ENCODE results near the gene DNMBP. TPM values are rescaled to one million over a fixed set of nuclear protein-coding genes. Genes with fewer than 3 reads are reported as not detected.

The DNMBP gene
- total RNA-seq, 3 donors from 2014 or later: 37.1 to 60.0 (median 48.3) TPM

DNA sequence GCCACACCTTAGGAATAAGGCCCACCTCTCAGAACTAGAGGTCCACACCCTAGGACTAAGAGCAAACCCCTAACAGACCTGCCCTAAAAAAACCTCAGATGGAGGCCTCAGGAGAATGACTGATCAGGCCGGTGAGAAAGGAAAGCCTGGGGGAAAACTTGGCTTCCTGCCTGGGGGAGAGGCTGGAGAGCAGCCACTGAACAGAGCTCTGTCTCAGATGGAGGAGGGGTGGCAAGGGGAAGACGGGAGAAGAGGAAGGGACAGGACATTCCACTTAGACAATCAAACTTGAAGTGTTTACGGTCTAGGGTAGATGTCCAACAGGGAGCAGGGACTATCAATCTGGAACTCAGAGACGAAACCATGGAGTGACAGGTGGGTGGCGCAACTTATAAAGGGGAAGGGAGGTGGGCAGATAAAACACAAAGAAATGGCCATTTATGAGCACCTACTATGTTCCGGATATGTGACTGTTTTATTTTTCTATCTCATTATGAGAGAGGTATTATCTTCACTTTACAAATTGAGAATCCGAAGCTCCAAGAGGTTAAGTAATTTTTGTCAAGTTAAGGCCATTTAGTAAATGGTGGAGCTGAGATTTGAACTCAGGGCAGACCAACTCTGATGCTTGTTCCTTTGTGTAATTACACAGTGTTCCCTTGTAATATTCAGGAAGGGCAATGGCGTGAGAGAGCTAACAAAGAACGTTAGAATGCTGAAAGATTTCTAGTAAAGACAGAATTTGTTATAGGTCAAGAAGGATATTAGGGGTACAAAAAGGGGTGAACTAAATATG, 82.6 kb downstream of the DNMBP start:
- peaks cover 20% of the 10 kb centered on the region for H3K4me1 ChIP-seq (ENCODE audit: low read depth)
- TF ChIP-seq, protein P1, sequence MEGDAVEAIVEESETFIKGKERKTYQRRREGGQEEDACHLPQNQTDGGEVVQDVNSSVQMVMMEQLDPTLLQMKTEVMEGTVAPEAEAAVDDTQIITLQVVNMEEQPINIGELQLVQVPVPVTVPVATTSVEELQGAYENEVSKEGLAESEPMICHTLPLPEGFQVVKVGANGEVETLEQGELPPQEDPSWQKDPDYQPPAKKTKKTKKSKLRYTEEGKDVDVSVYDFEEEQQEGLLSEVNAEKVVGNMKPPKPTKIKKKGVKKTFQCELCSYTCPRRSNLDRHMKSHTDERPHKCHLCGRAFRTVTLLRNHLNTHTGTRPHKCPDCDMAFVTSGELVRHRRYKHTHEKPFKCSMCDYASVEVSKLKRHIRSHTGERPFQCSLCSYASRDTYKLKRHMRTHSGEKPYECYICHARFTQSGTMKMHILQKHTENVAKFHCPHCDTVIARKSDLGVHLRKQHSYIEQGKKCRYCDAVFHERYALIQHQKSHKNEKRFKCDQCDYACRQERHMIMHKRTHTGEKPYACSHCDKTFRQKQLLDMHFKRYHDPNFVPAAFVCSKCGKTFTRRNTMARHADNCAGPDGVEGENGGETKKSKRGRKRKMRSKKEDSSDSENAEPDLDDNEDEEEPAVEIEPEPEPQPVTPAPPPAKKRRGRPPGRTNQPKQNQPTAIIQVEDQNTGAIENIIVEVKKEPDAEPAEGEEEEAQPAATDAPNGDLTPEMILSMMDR (IDR thresholded peaks at IDR 0.05): no peak
- ATAC-seq (peak; percentile 44), DNase-seq (peak; percentile 62 to 79 (median 74))
- H3K36me3 ChIP-seq (ENCODE audit: low read depth): no peaks in the 10 kb centered on the region
- H3K4me3 ChIP-seq: peak overlapping the region; percentile 38
- no peaks in the 10 kb centered on the region for H3K9me3 ChIP-seq
- intact Hi-C loops (cut with DNase I, micrococcal nuclease): no loop called here

GRCh38 chr10:99924451-99925255, 85.1 kb downstream of the DNMBP start:
- no peak for ATAC-seq
- intact Hi-C loops (cut with DNase I, micrococcal nuclease): no loop called here
- Histone ChIP-seq H3K9me3 (no peaks in the 10 kb centered on the region), H3K4me1 (ENCODE audit: low read depth) (peaks cover 23% of the 10 kb centered on the region), H3K4me3 (no peak overlapping the region), H3K36me3 (ENCODE audit: low read depth) (no peaks in the 10 kb centered on the region)
- TF ChIP-seq, protein P1 (IDR thresholded peaks at IDR 0.05): no peak
- no peak for DNase-seq

DNA sequence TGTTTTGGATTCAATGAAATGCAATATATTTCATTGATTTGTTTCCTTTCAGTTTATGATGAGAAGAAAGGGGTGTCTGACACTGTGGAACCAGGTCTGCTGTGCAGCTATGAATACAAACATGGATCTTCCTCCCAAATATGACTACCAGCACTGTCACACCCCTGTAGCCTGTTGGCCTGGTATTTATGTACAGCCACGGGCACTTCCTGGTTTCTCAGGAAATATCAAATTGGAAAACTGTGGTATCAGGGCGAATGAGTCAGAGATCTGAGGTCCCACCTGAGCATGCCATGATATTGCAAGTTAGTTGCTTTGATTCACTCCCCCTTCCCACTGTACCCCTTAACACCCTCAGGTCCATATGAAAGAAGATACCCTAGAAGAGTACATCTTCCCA, 87.8 kb downstream of the DNMBP start:
- intact Hi-C loops (cut with DNase I, micrococcal nuclease): no loop called here
- ATAC-seq (peak; percentile 45), DNase-seq (peak in 1 of 3 donors; percentile 48)
- Histone ChIP-seq H3K9me3 (no peaks in the 10 kb centered on the region), H3K4me1 (ENCODE audit: low read depth) (peaks cover 31% of the 10 kb centered on the region), H3K36me3 (ENCODE audit: low read depth) (no peaks in the 10 kb centered on the region), H3K4me3 (no peak overlapping the region)
- TF ChIP-seq, protein P1 (IDR thresholded peaks at IDR 0.05): no peak

- no peaks in the 10 kb centered on the region for H3K9me3 ChIP-seq
- peak in 1 of 3 donors; percentile 20 for DNase-seq
- intact Hi-C loops (cut with DNase I, micrococcal nuclease): no loop called here
- H3K4me1 ChIP-seq (ENCODE audit: low read depth): peaks cover 38% of the 10 kb centered on the region
- ATAC-seq: peak; percentile 71
- TF ChIP-seq, protein P1 (IDR thresholded peaks at IDR 0.05): no peak
- no peaks in the 10 kb centered on the region for H3K36me3 ChIP-seq (ENCODE audit: low read depth)
- no peak overlapping the region for H3K4me3 ChIP-seq
Observed at GRCh38 chr10:99920901-99921300, 88.8 kb downstream of the DNMBP start.

- TF ChIP-seq, protein P1 (IDR thresholded peaks at IDR 0.05): no peak
- Histone ChIP-seq H3K4me1 (ENCODE audit: low read depth) (peaks cover 41% of the 10 kb centered on the region), H3K36me3 (ENCODE audit: low read depth) (no peaks in the 10 kb centered on the region)
Observed at GRCh38 chr10:99920486-99920885, 89.3 kb downstream of the DNMBP start.

More at GRCh38 chr10:99920486-99920885, 89.3 kb downstream of the DNMBP start:
- H3K4me3 ChIP-seq: no peak overlapping the region
- DNase-seq (peak in 1 of 3 donors; percentile 72), ATAC-seq (peak; percentile 86)
- no peaks in the 10 kb centered on the region for H3K9me3 ChIP-seq
- intact Hi-C loops (cut with DNase I, micrococcal nuclease): no loop called here
